GM10266 (cell line): Measurements from ENCODE around the gene RTF1.

Source experiments
- DNase-seq: peaks from one replicate; pipeline ENCODE4 v3.0.0; 2012; ENCODE audit errors: extremely low spot score
- CTCF ChIP-seq: IDR thresholded peaks from 2 replicates; pipeline ENCODE4 v1.5.1; 2012; ENCODE audit warnings: mild to moderate bottlenecking, low read depth; ENCODE audit not compliant: control insufficient read depth, insufficient read depth; ENCODE audit errors: missing control alignments

The RTF1 gene

GRCh38 chr15:41517895-41518449, 101.1 kb downstream of the RTF1 start:
- DNase-seq = no peak
- no peak for TF ChIP-seq CTCF

GRCh38 chr15:41520636-41521035, 103.7 kb downstream of the RTF1 start:
- no peak for DNase-seq
- no peak for TF ChIP-seq CTCF

GRCh38 chr15:41521614-41522013, 104.7 kb downstream of the RTF1 start:
- DNase-seq = no peak
- TF ChIP-seq CTCF = no peak

- TF ChIP-seq CTCF = no peak
- DNase-seq = no peak
Observed at GRCh38 chr15:41523097-41523496, 106.2 kb downstream of the RTF1 start.

GRCh38 chr15:41530363-41530956, 113.6 kb downstream of the RTF1 start:
- DNase-seq = no peak
- no peak for TF ChIP-seq CTCF
